ENCODE results near the gene EVI5.

Gene EVI5

DNA sequence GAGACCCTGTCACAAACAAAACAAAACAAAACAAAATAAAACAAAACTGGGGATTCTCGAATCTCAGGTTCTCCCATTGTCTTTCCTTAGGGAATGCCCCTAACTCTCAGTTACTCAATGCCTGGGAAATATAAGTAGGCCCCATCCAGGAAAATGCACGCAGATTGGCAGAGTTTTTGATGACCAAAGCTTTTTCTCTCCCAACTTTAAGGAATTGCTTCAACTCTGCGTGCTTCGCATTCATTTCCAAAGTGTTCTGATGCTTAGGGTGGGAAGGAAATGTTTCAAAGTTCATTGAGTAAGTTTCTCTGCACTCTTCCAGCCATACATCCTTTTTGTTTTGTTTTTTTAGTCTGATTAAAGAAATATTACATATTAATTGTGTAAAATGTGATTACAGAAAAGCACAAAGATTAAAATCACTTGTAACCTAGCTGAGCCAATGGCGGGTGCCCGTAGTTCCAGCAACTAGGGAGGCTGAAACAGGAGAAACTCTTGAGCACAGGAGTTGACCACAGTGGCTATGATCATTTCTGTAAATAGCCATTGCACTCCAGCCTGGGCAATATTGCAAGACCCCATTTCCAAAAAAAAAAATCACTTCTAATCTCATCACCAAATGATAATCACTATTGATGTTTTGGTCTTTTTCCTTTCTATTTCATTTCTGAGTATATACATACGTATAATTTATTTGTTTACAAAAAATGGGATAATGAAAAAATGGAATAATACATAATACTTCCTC is 18.4 kb upstream of the EVI5 start:
- H2AFZ ChIP-seq (ENCODE audit: low read depth, low read length) = no peak overlapping the region
- no peaks in the 10 kb centered on the region for H3K9me3 ChIP-seq (ENCODE audit: insufficient read depth, low read length, severe bottlenecking)
- H3K4me3 ChIP-seq (ENCODE audit: low read depth in 1 of 2, low read length in 2 of 2) = no peak overlapping the region
- H3K27me3 ChIP-seq (ENCODE audit: insufficient read depth, low read length, poor library complexity) = no peaks in the 10 kb centered on the region
- no peak overlapping the region for H3K9ac ChIP-seq (ENCODE audit: low read depth, low read length)
- ATAC-seq (ENCODE audit: insufficient read depth, low read depth) (no peak), DNase-seq (no peak)
- no peaks in the 10 kb centered on the region for H3K4me1 ChIP-seq (ENCODE audit: insufficient read depth, low read length)
- TF ChIP-seq, protein P1, sequence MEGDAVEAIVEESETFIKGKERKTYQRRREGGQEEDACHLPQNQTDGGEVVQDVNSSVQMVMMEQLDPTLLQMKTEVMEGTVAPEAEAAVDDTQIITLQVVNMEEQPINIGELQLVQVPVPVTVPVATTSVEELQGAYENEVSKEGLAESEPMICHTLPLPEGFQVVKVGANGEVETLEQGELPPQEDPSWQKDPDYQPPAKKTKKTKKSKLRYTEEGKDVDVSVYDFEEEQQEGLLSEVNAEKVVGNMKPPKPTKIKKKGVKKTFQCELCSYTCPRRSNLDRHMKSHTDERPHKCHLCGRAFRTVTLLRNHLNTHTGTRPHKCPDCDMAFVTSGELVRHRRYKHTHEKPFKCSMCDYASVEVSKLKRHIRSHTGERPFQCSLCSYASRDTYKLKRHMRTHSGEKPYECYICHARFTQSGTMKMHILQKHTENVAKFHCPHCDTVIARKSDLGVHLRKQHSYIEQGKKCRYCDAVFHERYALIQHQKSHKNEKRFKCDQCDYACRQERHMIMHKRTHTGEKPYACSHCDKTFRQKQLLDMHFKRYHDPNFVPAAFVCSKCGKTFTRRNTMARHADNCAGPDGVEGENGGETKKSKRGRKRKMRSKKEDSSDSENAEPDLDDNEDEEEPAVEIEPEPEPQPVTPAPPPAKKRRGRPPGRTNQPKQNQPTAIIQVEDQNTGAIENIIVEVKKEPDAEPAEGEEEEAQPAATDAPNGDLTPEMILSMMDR (IDR thresholded peaks at IDR 0.05; ENCODE audit: borderline replicate concordance, extremely low read depth, low read length, poor library complexity, severe bottlenecking) = no peak
- TF ChIP-seq EZH2 (IDR thresholded peaks at IDR 0.05; ENCODE audit: borderline replicate concordance, low read depth, low read length, severe bottlenecking) = no peak
- no peaks in the 10 kb centered on the region for H4K20me1 ChIP-seq (ENCODE audit: insufficient read depth, low read length)
- H3K4me2 ChIP-seq (ENCODE audit: insufficient read depth, low read length) = no peak overlapping the region
- no peak overlapping the region for H3K27ac ChIP-seq (ENCODE audit: low read length)
- no peaks in the 10 kb centered on the region for H3K79me2 ChIP-seq (ENCODE audit: insufficient read depth, low read length)
- H3K36me3 ChIP-seq (ENCODE audit: insufficient read depth, low read length) = no peaks in the 10 kb centered on the region

DNA sequence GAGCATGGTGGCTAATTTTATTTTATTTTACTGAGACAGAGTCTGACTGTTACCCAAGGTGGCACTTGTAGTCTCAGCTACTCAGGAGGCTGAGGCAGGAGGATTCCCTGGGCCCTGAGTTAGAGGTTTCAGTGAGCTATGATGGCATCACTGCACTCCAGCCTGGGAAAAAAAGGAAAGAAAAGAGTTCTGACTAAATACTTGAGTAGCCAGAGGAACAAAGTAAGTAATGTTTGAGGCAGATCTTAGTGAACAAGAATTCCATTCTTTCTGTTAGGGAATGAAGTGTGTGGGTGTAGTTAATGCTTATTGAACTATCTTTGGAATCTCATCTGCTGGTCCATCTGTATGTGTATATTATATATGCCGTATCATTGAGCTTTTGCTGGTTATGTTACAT is 13.1 kb upstream of the EVI5 start:
- DNase-seq = no peak
- no peaks in the 10 kb centered on the region for H3K4me1 ChIP-seq (ENCODE audit: insufficient read depth, low read length)
- H3K79me2 ChIP-seq (ENCODE audit: insufficient read depth, low read length) = no peaks in the 10 kb centered on the region
- no peak overlapping the region for H3K4me3 ChIP-seq (ENCODE audit: low read depth in 1 of 2, low read length in 2 of 2)
- H2AFZ ChIP-seq (ENCODE audit: low read depth, low read length) = no peak overlapping the region
- no peak overlapping the region for H3K27ac ChIP-seq (ENCODE audit: low read length)
- no peaks in the 10 kb centered on the region for H3K9me3 ChIP-seq (ENCODE audit: insufficient read depth, low read length, severe bottlenecking)
- no peaks in the 10 kb centered on the region for H3K36me3 ChIP-seq (ENCODE audit: insufficient read depth, low read length)
- peaks cover 5% of the 10 kb centered on the region for H3K27me3 ChIP-seq (ENCODE audit: insufficient read depth, low read length, poor library complexity)
- ATAC-seq (ENCODE audit: insufficient read depth, low read depth) = no peak
- TF ChIP-seq, protein P1 (IDR thresholded peaks at IDR 0.05; ENCODE audit: borderline replicate concordance, extremely low read depth, low read length, poor library complexity, severe bottlenecking) = no peak
- TF ChIP-seq EZH2 (IDR thresholded peaks at IDR 0.05; ENCODE audit: borderline replicate concordance, low read depth, low read length, severe bottlenecking) = no peak
- H3K4me2 ChIP-seq (ENCODE audit: insufficient read depth, low read length) = no peak overlapping the region
- H4K20me1 ChIP-seq (ENCODE audit: insufficient read depth, low read length) = no peaks in the 10 kb centered on the region
- no peak overlapping the region for H3K9ac ChIP-seq (ENCODE audit: low read depth, low read length)

DNA sequence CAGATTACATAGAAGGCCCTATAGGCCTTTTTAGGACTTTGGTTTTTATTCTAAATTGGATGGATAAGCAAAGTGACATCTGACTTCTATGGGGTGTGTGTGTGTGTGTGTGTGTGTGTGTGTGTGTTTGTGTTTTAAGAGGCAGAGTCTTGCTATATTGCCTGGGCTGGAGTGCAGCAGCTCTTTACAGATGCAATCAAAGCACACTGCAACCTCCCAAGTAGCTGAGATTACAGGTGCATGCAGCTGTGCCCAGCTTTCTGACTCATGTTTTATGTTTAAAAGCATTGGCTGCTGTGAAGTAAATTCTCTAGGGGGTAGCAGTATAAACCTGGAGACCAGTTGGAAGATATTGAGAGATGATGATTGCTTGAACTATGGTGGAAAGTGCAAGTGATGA is 12.4 kb upstream of the EVI5 start:
- peaks cover 12% of the 10 kb centered on the region for H3K27me3 ChIP-seq (ENCODE audit: insufficient read depth, low read length, poor library complexity)
- H3K4me3 ChIP-seq (ENCODE audit: low read depth in 1 of 2, low read length in 2 of 2) = no peak overlapping the region
- no peaks in the 10 kb centered on the region for H3K9me3 ChIP-seq (ENCODE audit: insufficient read depth, low read length, severe bottlenecking)
- H3K27ac ChIP-seq (ENCODE audit: low read length) = no peak overlapping the region
- TF ChIP-seq, protein P1 (IDR thresholded peaks at IDR 0.05; ENCODE audit: borderline replicate concordance, extremely low read depth, low read length, poor library complexity, severe bottlenecking) = no peak
- TF ChIP-seq EZH2 (IDR thresholded peaks at IDR 0.05; ENCODE audit: borderline replicate concordance, low read depth, low read length, severe bottlenecking) = no peak
- H4K20me1 ChIP-seq (ENCODE audit: insufficient read depth, low read length) = no peaks in the 10 kb centered on the region
- H3K9ac ChIP-seq (ENCODE audit: low read depth, low read length) = no peak overlapping the region
- H2AFZ ChIP-seq (ENCODE audit: low read depth, low read length) = no peak overlapping the region
- no peak overlapping the region for H3K4me2 ChIP-seq (ENCODE audit: insufficient read depth, low read length)
- H3K4me1 ChIP-seq (ENCODE audit: insufficient read depth, low read length) = no peaks in the 10 kb centered on the region
- H3K79me2 ChIP-seq (ENCODE audit: insufficient read depth, low read length) = no peaks in the 10 kb centered on the region
- H3K36me3 ChIP-seq (ENCODE audit: insufficient read depth, low read length) = no peaks in the 10 kb centered on the region
- DNase-seq (no peak), ATAC-seq (ENCODE audit: insufficient read depth, low read depth) (peak; percentile 22; the same call in 1 of the 3 replicates)

Measured in DND-41 (cell line).